A673 (cell line): ENCODE data around the gene ERGIC2. TPM values are rescaled to one million over a fixed set of nuclear protein-coding genes. Genes with fewer than 3 reads are reported as not detected.

Experiments
- BruUV-seq: library from RNA; stranded (reverse); fragments of 400-500 nt; replicated peaks from 2 replicates; lab custom pipeline; 2021; lab: Mats Ljungman, UMichigan
- CTCF ChIA-PET: fragments of 300-600 bp; sonication (Branson Sonifier 250); formaldehyde crosslinking; loops from one replicate; lab custom pipeline; 2022; ENCODE audit warnings: antibody characterized with exemption; lab: Charles Lee
- POLR2A ChIA-PET: fragments of 300-600 bp; sonication (Branson Sonifier 250); formaldehyde crosslinking; loops from one replicate; lab custom pipeline; 2022; ENCODE audit warnings: antibody characterized with exemption; ENCODE audit not compliant: low non-redundant PET; lab: Charles Lee
- DNase-seq: peaks from one replicate; pipeline ENCODE4 v3.0.0-alpha.2; 2015; ENCODE audit warnings: low spot score
- H3K27ac ChIP-seq: fragments of 200-600 bp; sonication (generic); 2 replicates; pipeline ENCODE4 v1.5.1; 2016; ENCODE audit warnings: mixed run types, low read depth, mild to moderate bottlenecking, mixed read lengths, antibody characterized with exemption, low read length; ENCODE audit not compliant: poor library complexity, severe bottlenecking
- H3K27me3 ChIP-seq: fragments of 200-600 bp; sonication (generic); replicated peaks from 2 replicates; pipeline ENCODE4 v1.6.1; 2017; ENCODE audit warnings: mixed run types, low read depth, mild to moderate bottlenecking, mixed read lengths, antibody characterized with exemption, low read length; ENCODE audit not compliant: insufficient read depth, poor library complexity
- H3K36me3 ChIP-seq: fragments of 200-600 bp; sonication (generic); 2 replicates; pipeline ENCODE4 v1.6.1; 2016; ENCODE audit warnings: mixed run types, mild to moderate bottlenecking, mixed read lengths, antibody characterized with exemption, low read length; ENCODE audit not compliant: insufficient read depth, poor library complexity, severe bottlenecking
- H3K4me1 ChIP-seq: fragments of 200-600 bp; sonication (generic); 2 replicates; pipeline ENCODE4 v1.6.1; 2017; ENCODE audit warnings: mixed run types, mild to moderate bottlenecking, mixed read lengths, antibody characterized with exemption, low read length; ENCODE audit not compliant: insufficient read depth, poor library complexity, severe bottlenecking
- H3K4me3 ChIP-seq: fragments of 200-600 bp; sonication (generic); 2 replicates; pipeline ENCODE4 v1.5.1; 2016; ENCODE audit warnings: low read depth, mixed run types, mild to moderate bottlenecking, mixed read lengths, low read length; ENCODE audit not compliant: poor library complexity, severe bottlenecking
- H3K9me3 ChIP-seq: fragments of 200-600 bp; sonication (generic); 2 replicates; pipeline ENCODE4 v1.6.1; 2016; ENCODE audit warnings: mixed run types, low read depth, mild to moderate bottlenecking, mixed read lengths, antibody characterized with exemption, low read length; ENCODE audit not compliant: poor library complexity, severe bottlenecking
- CTCF ChIP-seq: fragments of 300-800, 200-600 bp; sonication (generic); conservative IDR thresholded peaks from 2 replicates; pipeline ENCODE4 v1.5.1; 2017; ENCODE audit warnings: low read depth, mild to moderate bottlenecking, antibody characterized with exemption, low read length, moderate library complexity, mixed read lengths
- EZH2 ChIP-seq: fragments of 200-600 bp; sonication (generic); IDR thresholded peaks from 2 replicates; pipeline ENCODE4 v1.6.1; 2017; ENCODE audit warnings: borderline replicate concordance, low read depth, mild to moderate bottlenecking, mixed read lengths, antibody characterized with exemption, low read length; ENCODE audit not compliant: poor library complexity, severe bottlenecking
- intact Hi-C: fragments of 100-400 bp; cut with micrococcal nuclease; formaldehyde crosslinking; loops from one replicate; pipeline ENCODE4 v1.10.0; 2022; ENCODE audit not compliant: unreplicated experiment
- total RNA-seq: library from RNA; stranded (reverse); gene quantifications from 2 replicates; pipeline ENCODE4 v1.2.3, GENCODE V29; 2021

ERGIC2 gene
- total RNA-seq, 1 experiment from 2014 or later = 89.1 TPM

GRCh38 chr12:29425722-29426121, 44.8 kb upstream of the ERGIC2 start:
- Histone ChIP-seq H3K4me1 (no peaks in the 10 kb centered on the region), H3K9me3 (no peaks in the 10 kb centered on the region), H3K36me3 (no peaks in the 10 kb centered on the region), H3K4me3 (no peak overlapping the region), H3K27me3 (peaks cover 3% of the 10 kb centered on the region), H3K27ac (no peak overlapping the region)
- POLR2A ChIA-PET = no interaction called here
- TF ChIP-seq EZH2 (no peak), CTCF (no peak)
- no TSS peak for BruUV-seq
- intact Hi-C loops = no loop called here
- DNase-seq = no peak
- CTCF ChIA-PET = no interaction called here

DNA sequence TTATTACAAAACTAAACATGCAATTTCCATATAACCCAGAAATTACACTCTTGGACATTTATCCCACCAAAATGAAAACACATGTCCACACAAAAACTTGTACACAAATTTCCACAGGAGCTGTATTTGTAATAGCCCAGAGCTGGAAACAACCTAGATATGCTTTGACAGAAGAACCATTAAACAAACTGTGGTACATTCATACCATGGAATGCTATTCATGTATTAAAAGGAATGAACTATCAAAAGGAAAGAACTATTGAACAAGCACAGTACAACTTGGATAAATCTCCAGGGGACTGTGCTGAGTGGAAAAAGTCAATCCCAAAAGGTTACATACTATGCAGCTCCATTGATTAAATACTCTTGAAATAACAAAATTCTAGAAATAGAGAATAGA, 35.8 kb upstream of the ERGIC2 start:
- intact Hi-C loops = no loop called here
- no peaks in the 10 kb centered on the region for H3K4me1 ChIP-seq
- BruUV-seq = no TSS peak
- H3K27me3 ChIP-seq = peaks cover 25% of the 10 kb centered on the region
- ChIA-PET CTCF (no interaction called here), POLR2A (no interaction called here)
- DNase-seq = no peak
- H3K36me3 ChIP-seq = no peaks in the 10 kb centered on the region
- H3K4me3 ChIP-seq = no peak overlapping the region
- no peak for TF ChIP-seq EZH2
- TF ChIP-seq CTCF = no peak
- no peaks in the 10 kb centered on the region for H3K9me3 ChIP-seq
- no peak overlapping the region for H3K27ac ChIP-seq

GRCh38 chr12:29415111-29415510, 34.1 kb upstream of the ERGIC2 start:
- H3K27me3 ChIP-seq = peaks cover 25% of the 10 kb centered on the region
- H3K9me3 ChIP-seq = no peaks in the 10 kb centered on the region
- no peaks in the 10 kb centered on the region for H3K36me3 ChIP-seq
- H3K4me1 ChIP-seq = no peaks in the 10 kb centered on the region
- ChIA-PET POLR2A (no interaction called here), CTCF (no interaction called here)
- H3K4me3 ChIP-seq = no peak overlapping the region
- intact Hi-C loops = no loop called here
- no peak for DNase-seq
- BruUV-seq = no TSS peak
- H3K27ac ChIP-seq = no peak overlapping the region
- TF ChIP-seq CTCF (no peak), EZH2 (no peak)
